Hematopoietic multipotent progenitor cell treated with erythropoietin and hydrocortisone succinate and interleukin-3 and kit ligand, for 4 days (in vitro differentiated cells): ENCODE results near the gene BPIFA2.
"Not testable (repeated sequence)": the region's sequence is repeated elsewhere in the genome, so short reads cannot be mapped to it uniquely, and the experiment has no call there.

ENCODE experiments used
- DNase-seq: peaks from one replicate; pipeline ENCODE4 v3.0.0-alpha.2; 2015

BPIFA2 gene

DNA sequence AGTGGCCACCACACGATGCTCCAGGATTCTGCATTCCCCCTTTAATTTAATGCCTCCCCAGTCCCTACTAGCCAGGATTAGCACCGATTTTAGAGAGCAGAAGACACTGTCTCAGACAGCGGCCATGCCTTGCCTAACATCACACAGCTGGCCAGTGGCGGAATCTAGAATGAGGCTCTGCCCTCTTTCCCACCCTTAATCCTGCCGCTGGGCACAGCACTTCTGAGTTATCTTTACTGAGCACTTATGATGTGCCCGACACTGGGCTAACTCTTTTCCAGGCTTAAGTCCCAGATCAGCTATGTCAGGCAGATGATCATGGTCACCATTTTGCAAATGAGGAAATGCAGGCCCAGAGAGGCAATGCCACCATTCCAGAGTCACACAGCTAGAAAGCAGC lies 5.6 kb upstream of the BPIFA2 start:
- no peak for DNase-seq

DNA sequence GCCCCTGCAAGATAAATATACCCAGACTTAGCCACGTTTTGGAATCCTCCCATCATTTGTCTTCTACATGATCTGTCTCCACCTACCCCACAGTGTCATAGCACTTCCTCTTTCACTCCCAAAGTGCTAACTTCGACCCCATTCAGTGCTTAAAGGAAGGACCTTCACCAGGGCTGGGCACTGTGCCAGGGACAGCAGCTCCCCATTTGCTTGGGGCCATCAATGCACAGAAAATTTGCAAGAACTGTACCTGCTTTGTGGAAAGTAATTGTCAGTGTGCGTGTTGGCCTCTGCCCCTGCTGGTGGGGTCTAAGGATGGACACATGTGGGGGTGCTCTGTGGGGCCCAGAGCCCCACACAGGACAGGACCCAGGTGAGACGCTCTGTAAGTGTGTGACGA lies 5.2 kb upstream of the BPIFA2 start:
- DNase-seq, result peak; percentile 63

DNA sequence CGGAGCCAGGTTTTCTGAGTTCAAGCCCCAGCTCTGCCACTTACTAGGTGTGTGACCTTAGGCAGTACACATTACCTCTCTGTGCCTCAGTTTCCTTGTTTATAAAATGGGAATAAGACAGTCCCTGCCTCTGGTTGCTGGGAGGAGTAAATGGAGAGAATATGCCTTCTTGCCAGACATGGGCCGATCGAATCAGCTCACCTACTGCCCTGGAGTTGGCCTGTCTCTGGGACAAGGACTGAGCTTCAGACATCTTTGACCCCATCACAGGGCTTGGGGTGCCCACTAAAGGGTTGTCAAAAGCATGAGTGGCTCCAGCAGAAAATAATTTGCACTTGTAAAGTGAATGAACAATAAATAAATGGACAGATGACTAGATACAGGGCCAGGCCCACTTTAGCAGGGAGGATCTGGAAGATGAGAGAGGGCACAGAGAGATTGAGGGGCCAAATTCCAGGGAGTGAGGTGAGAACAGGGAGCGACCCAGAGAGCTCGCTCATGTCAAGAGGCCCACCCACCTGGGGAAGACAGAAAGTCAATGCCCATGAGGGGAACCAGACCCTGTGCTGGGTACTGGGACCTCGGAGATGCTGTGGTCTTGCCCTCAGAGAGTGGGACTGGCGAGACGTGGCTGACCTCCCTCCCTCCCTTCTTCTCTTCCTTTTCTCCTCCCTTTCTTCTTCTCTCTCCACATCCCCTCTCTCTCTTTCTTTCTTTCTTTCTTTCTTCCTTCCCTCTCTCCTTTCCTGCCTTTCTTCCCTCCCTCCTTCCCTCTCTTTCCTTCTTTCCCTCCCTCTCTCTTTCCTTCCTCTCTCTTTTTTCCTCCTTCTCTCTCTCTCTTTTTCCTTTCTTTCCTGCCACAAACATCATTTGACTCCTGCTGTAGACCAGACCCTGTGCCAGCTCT lies 3.9 kb upstream of the BPIFA2 start:
- no peak for DNase-seq

DNA sequence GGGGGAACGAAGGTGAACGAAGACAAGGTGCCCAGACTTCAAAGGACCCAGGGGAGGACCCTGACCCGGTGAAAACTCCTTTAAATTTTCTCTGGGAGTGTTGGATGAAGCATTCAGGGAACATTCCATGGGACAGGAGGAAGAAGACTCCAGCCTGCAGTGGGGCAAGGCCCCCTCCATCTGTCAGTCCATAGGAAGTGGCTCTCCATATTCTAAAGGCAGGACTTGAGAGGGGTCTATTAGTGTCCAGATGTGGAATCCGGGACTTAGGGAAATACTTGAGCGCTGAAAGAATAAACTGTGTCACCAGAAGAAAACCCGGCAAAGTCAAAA lies 3.2 kb upstream of the BPIFA2 start:
- DNase-seq, result no peak

DNA sequence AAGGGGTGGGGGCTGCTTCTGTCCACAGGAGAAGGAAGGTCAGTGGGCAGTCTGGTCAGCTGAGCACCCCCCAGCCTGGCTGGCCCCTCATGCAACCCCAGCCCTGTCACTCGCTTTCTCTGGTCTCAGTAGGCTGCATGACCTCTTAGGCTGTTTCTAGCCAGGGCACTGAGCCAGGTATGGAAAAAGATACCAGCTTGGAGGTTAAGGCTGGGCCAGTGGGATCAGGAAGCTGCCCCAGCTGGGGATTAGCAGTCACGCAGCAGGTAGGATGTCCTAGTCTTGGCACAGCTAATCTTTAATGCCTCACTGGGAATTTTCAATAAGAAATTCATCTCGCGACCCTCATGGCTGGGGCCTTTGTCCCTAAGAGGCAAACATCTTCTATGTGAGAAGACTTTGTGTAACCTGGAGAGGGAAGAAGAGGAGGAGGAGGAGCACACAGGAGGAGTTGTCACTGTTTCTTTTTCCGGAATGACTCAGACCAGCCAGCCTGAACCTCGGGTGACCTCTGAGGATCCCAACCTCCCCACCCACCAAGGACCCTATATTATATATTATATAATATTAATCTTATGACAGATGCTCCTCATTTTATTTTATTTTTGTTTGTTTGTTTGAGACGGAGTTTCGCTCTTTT lies 2.4 kb upstream of the BPIFA2 start:
- no peak for DNase-seq

DNA sequence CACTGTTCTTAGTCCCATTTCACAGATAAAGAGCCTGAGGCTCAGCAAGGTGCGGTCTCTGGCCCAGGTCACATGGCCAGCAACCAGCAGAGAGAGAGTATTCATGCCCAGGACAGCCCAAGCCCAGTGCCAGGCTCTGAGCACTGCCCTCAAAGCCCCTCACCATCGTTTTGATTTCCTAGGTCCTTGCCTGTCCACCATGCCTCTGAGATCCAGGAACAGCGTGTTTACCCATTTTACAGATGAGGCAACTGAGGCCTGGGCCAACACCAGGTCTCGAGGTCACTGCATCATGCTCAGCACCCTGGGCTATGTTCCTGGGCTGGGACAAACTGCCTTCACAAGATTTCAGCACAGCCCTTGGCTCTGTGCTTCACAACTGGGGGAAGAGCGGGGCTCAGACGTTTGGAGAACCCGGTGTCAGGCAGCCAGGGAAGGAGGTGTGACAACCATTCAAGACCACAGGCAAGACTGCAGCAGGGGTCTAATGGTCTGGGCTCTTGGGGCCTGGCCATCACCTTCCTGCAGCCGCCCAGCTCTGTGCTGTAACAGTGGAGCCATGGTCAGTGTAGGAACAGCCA lies 1.3 kb upstream of the BPIFA2 start:
- DNase-seq, result no peak

DNA sequence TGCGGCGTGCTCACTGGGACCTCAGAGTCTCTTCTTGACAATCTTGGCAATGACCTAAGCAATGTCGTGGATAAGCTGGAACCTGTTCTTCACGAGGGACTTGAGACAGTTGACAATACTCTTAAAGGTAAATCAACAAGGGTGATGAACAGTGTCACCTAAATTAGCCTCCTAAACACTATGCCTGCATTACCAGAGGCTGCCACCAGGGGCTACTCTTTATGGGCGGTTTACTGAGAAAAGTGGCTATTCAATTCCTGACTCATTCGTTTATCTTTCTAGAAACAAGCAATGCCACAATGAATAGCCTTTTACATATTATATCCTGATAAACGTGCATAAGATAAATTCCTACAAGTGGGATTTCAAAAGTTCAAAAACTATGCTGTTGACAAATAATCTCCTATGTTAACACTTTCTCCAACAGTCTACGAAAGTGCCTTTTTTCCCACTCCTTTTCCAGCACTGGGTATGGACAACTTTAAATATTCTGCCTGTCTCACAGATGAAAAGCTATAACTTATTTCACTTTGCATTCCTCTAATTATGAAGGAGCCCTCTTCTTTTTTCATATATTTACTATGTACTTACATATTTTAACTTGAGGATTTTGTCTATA lies 1.3 kb downstream of the BPIFA2 start:
- peak; percentile 33 for DNase-seq

DNA sequence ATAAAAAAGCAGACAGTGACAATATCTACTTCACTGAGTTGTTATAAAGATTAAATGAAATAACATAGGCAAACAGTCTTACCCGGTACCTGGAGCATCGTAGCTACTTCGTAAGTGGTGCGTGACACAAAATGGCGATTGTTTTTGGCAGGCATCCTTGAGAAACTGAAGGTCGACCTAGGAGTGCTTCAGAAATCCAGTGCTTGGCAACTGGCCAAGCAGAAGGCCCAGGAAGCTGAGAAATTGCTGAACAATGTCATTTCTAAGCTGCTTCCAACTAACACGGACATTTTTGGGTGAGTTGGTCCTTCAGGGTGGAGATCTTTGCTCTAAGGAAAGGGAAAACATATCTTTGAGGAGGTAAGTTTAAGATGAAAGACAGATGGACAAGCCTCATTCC lies 4.8 kb downstream of the BPIFA2 start:
- DNase-seq, result no peak

DNA sequence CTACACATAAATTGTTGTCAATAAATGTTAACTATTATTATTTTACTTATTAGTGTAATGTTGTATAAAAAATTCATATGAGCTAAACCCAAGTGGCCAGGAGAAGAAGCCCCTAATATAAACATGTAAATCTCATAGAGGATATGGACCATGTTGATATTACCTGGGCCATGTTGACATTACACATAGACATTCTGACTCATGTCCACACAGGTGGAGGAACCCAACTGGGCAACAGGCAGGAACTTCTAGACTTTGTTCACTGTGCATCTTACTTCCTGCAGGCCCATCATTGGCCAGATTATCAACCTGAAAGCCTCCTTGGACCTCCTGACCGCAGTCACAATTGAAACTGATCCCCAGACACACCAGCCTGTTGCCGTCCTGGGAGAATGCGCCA lies 7.2 kb downstream of the BPIFA2 start:
- DNase-seq, result no peak

DNA sequence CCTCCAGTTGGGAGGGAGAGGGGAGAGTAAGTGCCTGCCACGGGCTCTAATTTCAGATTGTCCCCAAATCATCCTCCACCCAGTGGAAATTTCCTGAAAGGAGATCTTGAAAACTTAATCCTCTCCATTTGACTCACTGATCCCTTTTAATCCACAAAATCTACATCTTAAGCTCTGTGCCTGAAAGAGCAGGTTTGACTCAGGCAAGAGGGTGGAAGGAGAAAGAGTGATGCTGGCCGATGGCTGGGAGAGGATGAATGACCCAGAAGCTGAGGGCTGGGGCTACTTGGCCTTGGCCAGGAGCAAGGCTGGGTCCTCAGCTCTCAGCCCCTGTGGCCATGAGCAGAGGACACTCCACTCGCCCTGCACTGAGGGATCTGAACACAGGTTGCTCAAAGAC lies 8.1 kb downstream of the BPIFA2 start:
- no peak for DNase-seq

DNA sequence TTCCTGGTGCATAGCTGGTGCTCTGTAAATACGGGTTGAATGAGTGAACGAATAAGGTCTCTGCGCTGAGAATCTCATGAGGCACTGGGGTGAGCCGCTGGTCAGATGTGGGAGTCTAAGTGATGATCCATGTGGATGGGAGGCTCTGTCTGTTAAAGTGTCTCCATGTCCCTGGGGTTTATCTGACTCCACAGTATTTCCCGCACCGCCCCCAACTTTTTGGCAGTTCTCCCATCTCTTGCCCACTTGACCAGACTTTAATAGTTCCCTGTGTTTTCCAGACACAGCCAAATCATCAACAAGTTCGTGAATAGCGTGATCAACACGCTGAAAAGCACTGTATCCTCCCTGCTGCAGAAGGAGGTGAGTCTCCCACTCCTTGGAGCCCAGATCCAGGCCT lies 9.9 kb downstream of the BPIFA2 start:
- DNase-seq, result no peak

DNA sequence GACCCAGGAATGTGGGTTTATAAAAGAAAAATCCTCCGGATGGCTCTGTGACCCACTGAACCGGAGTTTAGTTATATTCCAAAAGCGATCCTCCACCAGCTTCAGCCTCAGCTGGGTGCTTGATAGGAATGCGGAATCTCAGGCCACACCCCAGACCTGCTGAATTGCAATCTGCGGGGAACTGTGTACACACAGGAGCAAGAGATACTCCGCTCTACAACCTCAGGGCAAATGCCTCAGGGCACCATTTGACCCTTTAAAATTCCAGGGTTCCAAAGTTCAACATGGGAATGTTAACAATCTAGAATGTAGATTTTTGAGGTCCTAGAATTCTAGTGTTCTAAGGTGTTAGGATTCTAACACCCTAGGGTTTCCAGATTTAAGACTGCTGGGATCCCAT lies 10.8 kb downstream of the BPIFA2 start:
- no peak for DNase-seq

DNA sequence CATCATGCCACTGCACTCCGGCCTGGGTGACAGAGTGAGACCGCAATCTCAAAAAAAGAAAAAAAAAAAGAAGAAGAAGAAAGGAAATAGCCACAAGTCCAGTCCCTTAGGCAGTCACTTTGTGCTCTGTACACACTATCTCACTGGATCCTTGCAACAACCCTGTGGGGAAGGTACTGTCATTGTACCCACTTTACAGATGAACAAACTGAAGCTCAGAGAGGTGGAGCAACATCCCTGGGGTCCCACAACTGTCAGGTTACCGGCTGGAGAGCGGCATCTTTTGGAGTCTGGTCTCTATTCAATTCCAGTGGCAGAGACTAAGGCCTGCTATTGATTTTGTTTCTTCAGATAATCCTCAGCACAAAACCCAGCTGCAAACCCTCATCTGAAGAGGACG lies 12.2 kb downstream of the BPIFA2 start:
- no peak for DNase-seq

DNA sequence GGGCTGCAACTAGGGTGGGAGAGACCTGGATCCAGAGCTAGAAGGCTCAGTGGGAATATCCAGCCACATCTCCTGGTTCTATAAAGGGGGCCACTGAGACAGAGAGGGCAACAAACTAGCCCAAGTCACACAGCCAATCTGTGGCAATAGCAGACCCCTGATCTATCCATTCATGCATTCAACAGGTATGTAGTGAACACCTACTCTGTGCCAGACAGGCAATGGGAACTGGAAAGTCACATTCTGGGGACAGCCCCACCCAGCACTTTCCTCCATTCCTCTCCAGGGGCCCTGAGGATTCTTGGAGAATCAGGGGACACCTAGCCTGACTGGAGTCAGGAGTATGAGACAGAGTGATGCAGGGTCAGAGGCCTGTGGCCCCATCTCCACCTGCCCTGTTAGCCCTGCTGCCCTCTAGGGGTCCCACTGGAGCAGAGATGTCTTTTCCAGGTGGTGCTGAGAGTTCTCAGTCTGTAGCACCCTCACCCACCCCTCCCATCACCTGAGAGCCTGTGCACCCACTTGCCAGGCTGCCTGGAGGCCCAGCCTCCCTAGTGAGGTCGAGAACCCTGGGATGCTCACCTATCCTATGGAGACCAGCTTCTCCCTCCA lies 13.6 kb downstream of the BPIFA2 start:
- DNase-seq, result no peak

DNA sequence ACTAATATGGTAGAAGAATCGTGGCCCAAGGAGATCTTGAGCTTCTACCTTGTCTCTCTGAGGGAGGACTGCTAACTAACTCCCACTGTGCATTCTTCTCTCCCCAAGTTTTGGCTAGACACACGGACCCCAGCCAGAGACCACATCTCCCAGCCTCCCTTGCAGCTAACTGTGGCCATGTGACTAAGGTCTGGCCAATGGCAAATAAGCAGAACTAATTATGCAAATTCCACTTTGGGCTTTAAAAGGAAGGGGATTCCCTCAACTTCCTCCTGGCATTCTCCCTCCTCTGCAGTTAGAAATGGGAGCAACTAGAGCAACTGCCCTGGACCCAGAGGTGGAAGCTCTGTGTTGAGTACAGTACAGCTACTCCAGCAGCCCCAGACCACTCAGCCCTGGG lies 15.4 kb downstream of the BPIFA2 start:
- DNase-seq, result no peak

DNA sequence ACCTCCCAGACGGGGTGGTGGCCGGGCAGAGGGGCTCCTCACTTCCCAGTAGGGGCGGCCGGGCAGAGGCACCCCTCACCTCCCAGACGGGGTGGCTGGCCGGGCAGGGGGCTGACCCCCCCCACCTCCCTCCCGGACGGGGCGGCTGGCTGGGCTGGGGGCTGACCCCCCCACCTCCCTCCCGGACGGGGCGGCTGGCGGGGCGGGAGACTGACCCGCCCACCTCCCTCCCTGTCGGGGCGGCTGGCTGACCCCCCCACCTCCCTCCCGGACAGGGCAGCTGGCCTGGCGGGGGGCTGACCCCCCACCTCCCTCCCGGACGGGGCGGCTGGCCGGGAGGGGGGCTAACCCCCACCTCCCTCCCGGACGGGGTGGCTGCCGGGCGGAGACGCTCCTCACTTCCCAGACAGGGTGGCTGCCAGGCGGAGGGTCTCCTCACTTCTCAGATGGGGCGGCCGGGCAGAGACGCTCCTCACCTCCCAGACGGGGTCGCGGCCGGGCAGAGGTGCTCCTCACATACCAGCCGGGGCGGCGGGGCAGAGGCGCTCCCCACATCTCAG lies 17.2 kb downstream of the BPIFA2 start:
- DNase-seq, result not testable (repeated sequence)

DNA sequence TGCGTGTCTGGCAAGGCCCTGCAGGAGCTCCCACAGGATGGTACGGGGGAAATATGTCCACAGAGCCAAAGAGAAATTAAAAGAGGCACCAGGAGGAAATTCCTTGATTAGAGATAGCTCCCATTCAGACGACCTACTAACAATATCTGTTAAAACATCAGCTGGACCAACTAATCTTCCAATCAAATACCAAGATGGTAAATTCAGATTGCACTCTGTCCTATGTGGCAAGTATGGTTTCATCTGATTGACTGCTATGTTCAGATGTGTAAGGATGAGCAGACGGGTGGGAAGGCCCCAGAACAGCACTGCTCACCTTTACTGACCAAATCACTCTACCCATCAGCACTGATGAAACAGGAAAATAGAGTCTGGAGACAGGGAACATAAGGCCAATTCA lies 19.5 kb downstream of the BPIFA2 start:
- DNase-seq, result no peak

DNA sequence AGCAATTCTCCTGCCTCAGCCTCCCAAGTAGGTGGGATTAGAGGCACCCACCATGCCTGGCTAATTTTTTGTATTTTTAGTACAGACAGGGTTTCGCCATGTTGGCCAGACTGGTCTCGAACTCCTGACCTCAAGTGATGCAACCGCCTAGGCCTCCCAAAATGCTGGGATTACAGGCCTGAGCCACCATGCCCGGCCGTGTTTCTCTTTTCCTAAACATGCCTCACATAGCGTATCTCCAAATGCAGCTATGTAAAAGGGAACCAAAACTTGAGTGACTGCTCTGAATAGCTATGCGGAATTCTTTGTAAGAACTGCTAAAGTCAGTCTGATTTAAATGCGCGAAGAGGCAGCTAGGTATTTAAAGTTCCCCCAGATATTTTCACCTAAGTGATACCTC lies 20.5 kb downstream of the BPIFA2 start:
- DNase-seq, result no peak

DNA sequence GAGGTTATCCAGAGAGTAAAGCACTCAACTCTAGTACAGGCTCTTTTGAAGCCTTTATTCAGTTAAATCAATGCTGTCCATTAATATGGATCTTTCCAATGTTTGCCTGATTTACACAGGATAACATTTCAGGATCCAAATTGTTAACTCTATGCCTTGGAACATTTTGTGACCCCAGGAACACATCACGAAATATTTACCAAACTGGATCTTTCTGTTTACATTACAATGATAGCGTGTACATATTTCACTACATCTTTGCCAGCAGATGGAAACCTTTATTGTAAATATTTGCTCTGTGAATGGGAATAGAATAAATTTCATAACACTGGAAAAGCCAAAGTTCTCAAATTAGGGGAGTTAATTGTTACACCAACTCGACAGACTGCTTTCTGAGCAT lies 23.5 kb downstream of the BPIFA2 start:
- no peak for DNase-seq

DNA sequence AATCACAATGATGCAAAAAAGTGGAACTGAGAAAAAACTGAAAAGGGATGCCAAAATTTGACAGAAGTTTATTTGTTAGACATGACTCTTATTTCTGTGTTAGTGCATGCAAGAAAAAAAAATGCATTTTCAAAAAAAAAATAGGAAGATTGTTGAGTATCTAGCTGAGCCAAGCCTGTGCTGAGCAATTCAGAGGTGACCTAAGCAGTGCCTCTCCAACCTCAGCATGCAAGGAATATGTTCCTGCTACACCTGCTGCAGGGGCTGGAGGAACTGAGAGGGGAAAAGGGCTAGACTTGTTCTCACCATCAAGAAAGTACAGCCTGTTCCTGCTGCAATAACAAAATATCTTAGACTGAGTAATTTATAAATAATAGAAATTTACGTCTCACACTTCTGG lies 24.0 kb downstream of the BPIFA2 start:
- no peak for DNase-seq

DNA sequence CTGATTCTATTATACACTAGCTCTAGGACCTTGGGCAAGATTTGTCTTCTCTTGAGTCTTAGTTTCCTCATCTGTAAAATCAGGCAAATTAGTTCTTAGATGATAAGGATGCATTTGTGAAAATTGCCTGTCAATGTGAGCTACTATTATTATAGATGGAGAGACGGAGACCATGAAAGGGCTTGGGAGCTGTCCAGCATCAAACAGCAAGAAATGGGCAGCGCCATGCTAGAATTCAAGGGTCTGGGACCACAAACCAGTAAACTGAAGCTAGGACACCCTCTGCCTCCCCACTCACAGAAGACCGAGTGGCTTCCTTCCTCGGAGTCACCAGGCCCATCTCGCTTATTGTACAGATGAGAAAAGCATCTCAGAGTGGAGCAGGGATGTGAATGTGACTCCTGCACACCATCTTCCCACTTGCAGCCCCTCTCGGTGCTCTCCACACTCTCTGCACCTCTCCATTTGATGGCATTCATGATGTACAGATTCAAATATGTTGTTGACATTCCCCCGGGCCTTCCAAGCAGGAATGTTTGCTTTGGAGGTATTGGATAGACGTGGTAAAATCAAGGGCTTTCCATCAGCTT lies 25.0 kb downstream of the BPIFA2 start:
- no peak for DNase-seq

DNA sequence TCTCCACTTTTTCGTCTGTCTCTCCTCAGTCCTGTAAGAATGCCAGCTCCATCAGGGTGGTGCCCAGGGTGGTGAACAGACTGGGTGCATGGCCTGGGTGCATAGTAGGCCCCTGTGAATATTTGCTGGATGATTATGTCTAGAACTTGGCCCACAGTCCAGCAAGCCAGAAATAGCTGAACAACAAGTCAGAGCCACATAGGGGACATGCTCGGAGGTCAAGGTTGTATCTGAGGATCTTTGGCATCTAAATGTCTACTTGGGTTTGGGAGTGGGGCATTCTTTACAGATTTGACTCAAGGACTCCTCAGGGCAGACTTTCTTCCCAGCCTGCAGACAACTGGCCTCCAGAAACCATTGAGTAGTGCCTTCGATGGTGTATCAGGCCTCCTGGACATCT lies 31.1 kb downstream of the BPIFA2 start:
- DNase-seq, result no peak

DNA sequence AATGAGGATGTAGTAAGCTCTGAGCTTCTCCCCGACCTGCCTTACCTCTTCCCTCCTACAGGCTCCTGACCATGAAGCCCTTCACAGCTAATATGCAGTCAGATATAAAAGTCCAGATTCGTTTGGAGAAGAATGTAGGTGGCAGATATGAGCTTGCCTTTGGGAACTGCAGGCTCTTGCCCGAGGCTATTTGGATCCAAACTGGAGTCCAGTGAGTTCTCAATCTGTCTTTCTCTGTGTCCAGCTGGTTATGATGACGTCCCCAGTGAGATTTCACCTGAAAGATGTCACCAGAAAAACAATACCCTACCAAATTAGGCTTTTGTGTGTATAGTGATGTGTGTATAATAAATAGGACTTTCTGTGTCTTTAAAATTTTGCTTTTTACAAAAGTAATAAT lies 34.5 kb downstream of the BPIFA2 start:
- DNase-seq, result no peak
